Omental fat pad (tissue), 4 donors: ENCODE results near the gene CYSTM1. TPM values are rescaled to one million over a fixed set of nuclear protein-coding genes. Genes with fewer than 3 reads are reported as not detected.
A peak's percentile ranks its signal among the peaks of the same experiment; 100 is the strongest.

Source experiments
- ATAC-seq: fragments of 150-250 bp; one replicate; pipeline ENCODE4 v1.9.1; 2016; ENCODE audit warnings: mild to moderate bottlenecking, moderate library complexity; ENCODE audit not compliant: low FRiP score
- DNase-seq: peaks from one replicate; pipeline ENCODE4 v3.0.0-alpha.2; 2019; ENCODE audit warnings: low spot score
- total RNA-seq, 4 donors: library from RNA; depleted of rRNA; stranded (reverse); fragments of >200 nt; gene quantifications; one replicate each; pipeline ENCODE4 v1.1.0, GENCODE V29; 2016
- TF ChIP-seq, protein P1 (sequence below), 3 donors: fragments of 450-650 bp; IDR thresholded peaks; one replicate each; pipeline ENCODE4 v1.5.1; 2016 to 2017; ENCODE audit warnings: antibody characterized with exemption in 3 of 3, mild to moderate bottlenecking in 3 of 3, moderate library complexity in 2 of 3

Gene CYSTM1
- total RNA-seq, 4 donors from 2014 or later = 105 to 164 (median 140) TPM

GRCh38 chr5:140178086-140178410, 3.1 kb downstream of the CYSTM1 start:
- peak; percentile 2 for ATAC-seq
- TF ChIP-seq, protein P1, sequence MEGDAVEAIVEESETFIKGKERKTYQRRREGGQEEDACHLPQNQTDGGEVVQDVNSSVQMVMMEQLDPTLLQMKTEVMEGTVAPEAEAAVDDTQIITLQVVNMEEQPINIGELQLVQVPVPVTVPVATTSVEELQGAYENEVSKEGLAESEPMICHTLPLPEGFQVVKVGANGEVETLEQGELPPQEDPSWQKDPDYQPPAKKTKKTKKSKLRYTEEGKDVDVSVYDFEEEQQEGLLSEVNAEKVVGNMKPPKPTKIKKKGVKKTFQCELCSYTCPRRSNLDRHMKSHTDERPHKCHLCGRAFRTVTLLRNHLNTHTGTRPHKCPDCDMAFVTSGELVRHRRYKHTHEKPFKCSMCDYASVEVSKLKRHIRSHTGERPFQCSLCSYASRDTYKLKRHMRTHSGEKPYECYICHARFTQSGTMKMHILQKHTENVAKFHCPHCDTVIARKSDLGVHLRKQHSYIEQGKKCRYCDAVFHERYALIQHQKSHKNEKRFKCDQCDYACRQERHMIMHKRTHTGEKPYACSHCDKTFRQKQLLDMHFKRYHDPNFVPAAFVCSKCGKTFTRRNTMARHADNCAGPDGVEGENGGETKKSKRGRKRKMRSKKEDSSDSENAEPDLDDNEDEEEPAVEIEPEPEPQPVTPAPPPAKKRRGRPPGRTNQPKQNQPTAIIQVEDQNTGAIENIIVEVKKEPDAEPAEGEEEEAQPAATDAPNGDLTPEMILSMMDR (IDR thresholded peaks at IDR 0.05) = no peak
- DNase-seq = no peak

- DNase-seq (no peak), ATAC-seq (no peak)
- TF ChIP-seq, protein P1 (IDR thresholded peaks at IDR 0.05) = no peak
These were observed 3.6 kb downstream of the CYSTM1 start for GRCh38 chr5:140178482-140179116.

- no peak for ATAC-seq
- TF ChIP-seq, protein P1 (IDR thresholded peaks at IDR 0.05) = no peak
These were observed 6.1 kb downstream of the CYSTM1 start for GRCh38 chr5:140181002-140181483.

GRCh38 chr5:140181525-140181924, 6.5 kb downstream of the CYSTM1 start:
- TF ChIP-seq, protein P1 (IDR thresholded peaks at IDR 0.05) = no peak
- DNase-seq (no peak), ATAC-seq (no peak)

More at GRCh38 chr5:140181002-140181483, 6.1 kb downstream of the CYSTM1 start:
- no peak for DNase-seq

- DNase-seq (no peak), ATAC-seq (peak; percentile 37)
- TF ChIP-seq, protein P1 (IDR thresholded peaks at IDR 0.05) = no peak
These were observed 7.2 kb downstream of the CYSTM1 start for GRCh38 chr5:140182075-140182711.

DNA sequence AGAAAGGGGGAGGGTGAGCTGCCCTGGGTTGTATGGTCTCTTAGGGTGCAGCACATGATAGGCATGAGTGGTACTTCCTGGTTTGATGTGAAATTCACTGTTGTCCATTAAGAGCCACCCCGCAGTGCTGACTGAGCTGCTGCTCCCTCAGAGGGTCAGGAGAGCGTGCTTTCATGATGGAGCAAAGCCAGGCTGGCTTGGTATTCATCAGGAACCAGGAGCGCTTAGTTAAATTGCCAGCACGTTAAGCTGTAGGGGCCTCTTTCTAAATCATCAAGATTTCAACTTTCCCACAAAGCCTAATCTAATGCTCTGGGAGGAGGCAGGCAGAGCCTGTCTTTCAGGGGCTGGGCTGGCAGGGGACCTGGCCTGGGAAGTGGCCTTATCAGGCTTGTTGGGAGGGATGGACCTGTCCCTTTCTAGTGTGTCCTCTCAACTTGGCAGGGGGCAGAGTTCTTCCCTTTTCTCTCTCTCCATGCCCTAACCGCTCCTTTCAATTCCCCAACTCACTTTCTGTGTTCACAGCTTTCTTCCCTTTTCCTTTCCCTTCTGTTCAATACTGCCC, 7.9 kb downstream of the CYSTM1 start:
- DNase-seq (no peak), ATAC-seq (peak; percentile 48)
- TF ChIP-seq, protein P1 (IDR thresholded peaks at IDR 0.05) = no peak
